ENCODE results near the gene HOXB9. TPM values are rescaled to one million over a fixed set of nuclear protein-coding genes. Genes with fewer than 3 reads are reported as not detected.

HOXB9 gene
- polyA plus RNA-seq, 1 donor from 2014 or later = not detected

DNA sequence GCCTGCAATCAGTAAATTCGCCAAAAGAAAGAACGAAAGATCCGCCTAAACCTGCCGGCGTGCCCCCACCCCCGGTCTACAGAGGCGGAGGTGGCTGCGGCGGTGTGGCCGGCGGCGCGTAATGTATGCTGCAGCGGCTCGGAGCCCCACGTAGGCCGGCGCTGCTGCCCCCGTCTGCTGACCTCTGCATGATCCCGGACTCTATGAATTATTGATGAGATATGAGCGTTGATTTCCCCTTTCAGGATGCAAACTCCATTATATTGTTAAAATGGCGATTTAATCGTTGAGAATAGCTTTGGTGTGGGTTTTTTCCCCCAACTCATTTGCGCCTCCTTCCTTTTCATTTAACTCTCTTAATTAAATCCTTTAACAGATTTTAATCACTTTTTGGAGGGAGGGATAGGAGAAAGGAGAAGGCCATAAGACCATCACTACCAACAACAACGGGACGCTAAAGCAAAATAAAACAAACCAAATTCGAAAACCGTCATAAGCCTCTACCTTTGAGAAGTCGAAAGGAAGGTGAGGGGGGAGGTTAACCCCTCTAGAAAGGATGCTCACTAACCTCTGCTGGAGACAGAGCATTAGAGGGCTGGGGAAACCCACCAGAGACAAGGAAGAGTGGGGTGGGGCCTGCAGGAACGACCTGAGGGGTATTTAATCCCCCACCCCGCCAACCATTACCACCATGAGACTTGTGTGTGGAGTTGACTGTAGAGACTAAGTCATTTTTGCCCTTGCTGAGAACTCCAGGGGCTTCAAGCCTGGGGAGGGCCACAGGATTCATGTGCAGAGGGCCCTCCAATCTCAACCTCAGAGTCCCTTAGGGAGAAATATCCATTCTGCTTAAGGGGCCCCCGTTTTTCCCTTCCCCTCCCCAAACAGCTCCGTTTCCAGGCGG, 39.6 kb downstream of the HOXB9 start:
- H3K9me3 Mint-ChIP-seq = no peaks in the 10 kb centered on the region
- H3K4me1 Mint-ChIP-seq = peaks cover 20 to 36% (median 21%) of the 10 kb centered on the region in 3 donors
- no peaks in the 10 kb centered on the region for H3K36me3 Mint-ChIP-seq
- peak overlapping the region; percentile 70 to 93 (median 85) for H3K4me3 Mint-ChIP-seq
- peaks cover 86% of the 10 kb centered on the region for H3K27me3 Mint-ChIP-seq
- H3K27ac Mint-ChIP-seq = peak overlapping the region; percentile 9 to 93 (median 91)

- Mint-ChIP-seq H3K4me3 (peak overlapping the region in 3 of 4 donors; percentile 1 to 93 (median 2)), H3K9me3 (no peaks in the 10 kb centered on the region), H3K27ac (peak overlapping the region in 1 of 3 donors; percentile 92), H3K36me3 (no peaks in the 10 kb centered on the region), H3K4me1 (peaks cover 22 to 54% (median 22%) of the 10 kb centered on the region in 3 donors), H3K27me3 (peaks cover 84% of the 10 kb centered on the region)
Observed at GRCh38 chr17:48584223-48584741, 41.9 kb downstream of the HOXB9 start.

- peak overlapping the region in 3 of 4 donors; percentile 1 to 93 (median 2) for H3K4me3 Mint-ChIP-seq
- H3K9me3 Mint-ChIP-seq = no peaks in the 10 kb centered on the region
- peaks cover 86% of the 10 kb centered on the region for H3K27me3 Mint-ChIP-seq
- peak overlapping the region in 1 of 3 donors; percentile 92 for H3K27ac Mint-ChIP-seq
- H3K36me3 Mint-ChIP-seq = no peaks in the 10 kb centered on the region
- H3K4me1 Mint-ChIP-seq = peaks cover 26 to 59% (median 28%) of the 10 kb centered on the region in 3 donors
Observed at GRCh38 chr17:48583708-48584222, 42.4 kb downstream of the HOXB9 start.

GRCh38 chr17:48582750-48583069, 43.4 kb downstream of the HOXB9 start:
- Mint-ChIP-seq H3K4me1 (peaks cover 28 to 61% (median 30%) of the 10 kb centered on the region in 3 donors), H3K36me3 (no peaks in the 10 kb centered on the region), H3K27me3 (peaks cover 79% of the 10 kb centered on the region), H3K27ac (peak overlapping the region in 2 of 3 donors; percentile 87 to 92), H3K9me3 (no peaks in the 10 kb centered on the region), H3K4me3 (peak overlapping the region in 3 of 4 donors; percentile 51 to 93 (median 67))

DNA sequence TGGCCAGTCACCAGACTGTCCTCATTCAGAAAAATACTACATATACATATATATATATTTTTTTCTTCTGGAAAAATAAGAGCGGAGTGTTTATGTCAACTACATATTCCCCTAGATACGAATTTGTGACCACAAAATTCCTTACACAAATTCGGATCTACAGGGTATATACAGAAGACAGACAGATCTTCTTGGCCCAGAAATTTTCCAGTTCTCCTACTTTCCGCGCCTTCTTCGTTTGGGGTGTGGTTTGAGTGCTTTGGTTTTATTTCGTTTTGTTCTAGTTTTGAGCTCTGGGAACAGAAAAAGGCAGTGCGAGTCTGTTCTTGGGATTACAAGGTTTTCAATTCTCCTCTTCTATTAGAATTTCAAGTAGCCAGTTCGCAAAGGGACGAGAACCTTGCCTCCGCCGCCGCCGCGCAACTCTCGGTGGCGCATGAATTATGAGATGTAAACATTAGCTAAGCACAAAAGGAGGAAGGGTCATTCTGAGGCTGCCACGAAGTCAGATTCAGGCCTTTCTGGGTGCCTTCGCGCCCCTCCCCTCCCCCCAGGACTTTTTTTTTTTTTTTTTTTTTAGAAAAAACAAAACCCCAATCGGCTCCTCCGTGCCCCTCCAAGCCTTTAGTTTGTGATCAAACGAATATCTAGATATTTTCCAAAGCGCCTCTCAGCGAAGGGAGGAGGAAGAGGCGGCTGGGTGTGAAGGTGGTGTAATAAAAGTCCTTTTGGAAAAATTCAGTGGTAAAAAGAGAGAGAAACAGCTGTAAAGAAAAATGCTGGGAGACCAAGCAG, 46.2 kb downstream of the HOXB9 start:
- Mint-ChIP-seq H3K36me3 (no peaks in the 10 kb centered on the region), H3K27ac (peak overlapping the region; percentile 86 to 92 (median 89)), H3K9me3 (no peaks in the 10 kb centered on the region), H3K27me3 (peaks cover 63% of the 10 kb centered on the region), H3K4me3 (peak overlapping the region; percentile 68 to 93 (median 78)), H3K4me1 (peaks cover 19 to 43% (median 26%) of the 10 kb centered on the region in 3 donors)

DNA sequence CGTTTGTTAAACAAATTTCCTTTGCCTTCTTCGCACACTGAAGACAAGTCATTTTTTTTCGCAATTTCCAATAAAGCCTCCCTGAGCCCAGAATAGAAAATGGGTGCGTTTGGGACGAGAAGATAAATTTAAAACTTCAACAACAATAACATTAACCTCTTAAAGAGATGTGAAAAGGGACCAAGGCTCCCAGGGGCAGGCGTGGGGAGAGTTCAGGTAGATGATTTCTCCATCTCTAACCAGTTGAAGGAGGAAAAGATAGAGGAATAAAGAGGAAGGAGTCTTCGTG, 46.7 kb downstream of the HOXB9 start:
- Mint-ChIP-seq H3K9me3 (no peaks in the 10 kb centered on the region), H3K27ac (peak overlapping the region; percentile 83 to 92 (median 86)), H3K36me3 (no peaks in the 10 kb centered on the region), H3K4me3 (peak overlapping the region in 3 of 4 donors; percentile 86 to 96 (median 93)), H3K27me3 (peaks cover 61% of the 10 kb centered on the region), H3K4me1 (peaks cover 19 to 42% (median 26%) of the 10 kb centered on the region in 3 donors)

DNA sequence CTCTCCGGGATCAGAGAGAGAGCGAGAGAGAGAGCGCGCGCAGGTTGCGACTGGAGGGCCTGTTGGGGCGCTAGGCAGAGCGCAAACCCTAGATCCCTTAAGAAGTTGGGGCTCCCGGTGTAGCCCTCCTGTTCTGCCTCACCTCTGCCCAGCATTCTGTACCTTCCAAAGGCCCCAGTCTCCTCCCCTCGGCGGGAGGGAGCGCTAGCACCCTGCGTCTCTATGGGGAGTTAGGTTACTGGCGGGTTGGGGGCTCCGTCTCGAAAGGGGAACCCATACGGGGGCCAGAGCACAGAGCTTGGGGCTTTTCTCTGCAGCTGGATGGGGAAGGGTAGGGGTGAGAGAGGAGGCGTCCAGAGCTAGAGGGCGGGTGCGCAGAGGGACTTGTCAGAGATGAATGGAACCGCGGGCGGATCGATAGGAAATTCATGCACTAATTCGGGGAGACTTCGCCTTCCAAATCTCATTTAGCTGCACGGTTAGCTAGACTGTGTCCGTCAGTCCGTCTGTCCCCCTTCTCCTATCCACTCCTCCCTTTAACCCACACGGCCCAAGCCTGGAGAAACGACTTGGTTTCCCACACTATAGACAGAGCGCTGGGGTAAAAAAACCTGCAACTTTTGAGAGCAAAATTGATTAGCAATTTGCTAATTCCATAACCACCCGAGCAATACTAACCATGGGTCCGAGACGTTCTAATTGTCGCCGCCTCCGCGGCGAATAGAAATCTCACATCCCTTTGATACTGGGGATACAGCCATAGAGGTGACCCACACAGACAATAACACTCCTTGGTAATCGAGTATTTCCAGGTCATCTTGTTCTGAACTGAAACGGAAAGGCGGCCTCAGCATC, 47.3 kb downstream of the HOXB9 start:
- Mint-ChIP-seq H3K4me3 (peak overlapping the region; percentile 86 to 99 (median 94)), H3K27ac (peak overlapping the region; percentile 83 to 93 (median 92)), H3K4me1 (peaks cover 19 to 39% (median 26%) of the 10 kb centered on the region in 3 donors), H3K9me3 (no peaks in the 10 kb centered on the region), H3K36me3 (no peaks in the 10 kb centered on the region), H3K27me3 (peaks cover 55% of the 10 kb centered on the region)

- Mint-ChIP-seq H3K4me3 (peak within 1 kb of the TSS; percentile 86 to 99 (median 94)), H3K9me3 (no peaks in the 10 kb centered on the region), H3K36me3 (no peaks in the 10 kb centered on the region), H3K4me1 (peaks cover 19 to 36% (median 26%) of the 10 kb centered on the region in 3 donors), H3K27me3 (peaks cover 51% of the 10 kb centered on the region), H3K27ac (peak within 1 kb of the TSS; percentile 83 to 93 (median 92))
Observed at GRCh38 chr17:48577946-48578615, 48.1 kb downstream of the HOXB9 start, which contains the start of gene HOXB4. TSS of gene HOXB4 (minus strand) at chr17:48578350. CDS start at chr17:48578319, 31 bp downstream.

DNA sequence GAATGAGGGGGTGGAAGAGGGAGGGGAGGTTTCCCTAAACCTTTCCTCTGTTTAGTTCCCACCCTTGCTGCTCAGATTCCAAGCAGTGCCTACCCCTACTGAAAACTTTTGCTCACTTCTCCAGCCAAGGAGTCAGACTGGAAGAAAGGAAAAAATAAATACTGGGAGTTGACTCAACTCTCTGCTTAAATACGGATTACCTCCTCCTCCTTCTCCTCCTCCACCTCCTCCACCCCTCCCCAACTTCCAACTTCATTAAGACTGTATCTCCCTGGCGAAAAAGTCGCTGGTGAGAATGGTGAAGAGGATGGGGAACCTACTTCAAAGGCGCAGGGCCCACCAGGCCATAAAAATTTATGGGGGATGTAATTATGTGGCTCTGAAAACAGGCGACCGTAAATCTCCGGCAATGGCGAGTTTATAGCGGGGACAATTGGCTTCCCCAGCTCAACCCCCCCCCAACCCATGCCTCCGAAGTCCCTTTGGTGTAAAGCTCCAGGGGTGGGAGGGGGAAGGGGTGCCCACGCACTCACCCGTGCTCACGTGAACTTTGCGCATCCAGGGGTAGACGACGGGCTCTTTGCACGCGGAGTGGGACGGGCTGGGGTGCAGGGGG, 48.7 kb downstream of the HOXB9 start:
- H3K4me3 Mint-ChIP-seq = peak overlapping the region; percentile 77 to 90 (median 88)
- no peaks in the 10 kb centered on the region for H3K36me3 Mint-ChIP-seq
- peaks cover 46% of the 10 kb centered on the region for H3K27me3 Mint-ChIP-seq
- peaks cover 17 to 33% (median 24%) of the 10 kb centered on the region in 3 donors for H3K4me1 Mint-ChIP-seq
- peak overlapping the region in 1 of 3 donors; percentile 87 for H3K27ac Mint-ChIP-seq
- H3K9me3 Mint-ChIP-seq = no peaks in the 10 kb centered on the region

DNA sequence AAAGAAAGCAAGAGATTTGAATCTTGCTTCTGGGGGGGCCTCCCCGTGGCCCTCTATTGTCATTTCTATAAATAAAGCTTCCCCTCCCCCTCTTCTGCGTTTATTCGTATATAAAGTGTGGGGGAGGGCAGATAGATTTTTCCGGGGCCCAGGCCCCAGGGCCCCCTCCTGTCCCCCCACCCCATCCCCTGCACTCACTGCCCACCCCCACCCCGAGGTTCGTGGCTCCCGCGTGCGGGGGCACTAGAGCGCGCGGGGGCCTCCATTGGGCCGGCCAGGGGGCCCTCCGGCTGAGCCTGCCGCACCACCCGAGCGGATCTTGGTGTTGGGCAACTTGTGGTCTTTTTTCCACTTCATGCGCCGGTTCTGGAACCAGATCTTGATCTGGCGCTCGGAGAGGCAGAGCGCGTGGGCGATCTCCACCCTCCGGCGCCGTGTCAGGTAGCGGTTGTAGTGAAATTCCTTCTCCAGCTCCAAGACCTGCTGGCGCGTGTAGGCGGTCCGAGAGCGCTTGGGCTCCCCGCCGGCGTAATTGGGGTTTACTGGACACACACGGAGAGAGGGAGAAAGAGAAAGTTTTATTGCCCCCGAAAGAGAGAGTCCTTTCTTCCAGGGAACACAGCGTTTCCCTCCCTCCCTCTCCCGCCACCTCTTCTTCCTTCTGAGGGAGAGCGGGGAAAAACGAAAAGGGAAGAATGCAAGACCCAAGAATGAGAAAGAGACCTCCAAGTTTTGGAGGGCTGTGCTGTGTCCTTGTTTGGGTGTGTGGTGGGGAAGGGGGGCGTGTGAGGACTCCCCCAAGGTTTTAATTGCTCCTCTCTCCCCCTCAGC, 49.5 kb downstream of the HOXB9 start:
- H3K36me3 Mint-ChIP-seq = no peaks in the 10 kb centered on the region
- peaks cover 15 to 29% (median 22%) of the 10 kb centered on the region in 3 donors for H3K4me1 Mint-ChIP-seq
- no peaks in the 10 kb centered on the region for H3K9me3 Mint-ChIP-seq
- H3K4me3 Mint-ChIP-seq = peak overlapping the region; percentile 77 to 90 (median 88)
- H3K27ac Mint-ChIP-seq = peak overlapping the region in 1 of 3 donors; percentile 87
- peaks cover 39% of the 10 kb centered on the region for H3K27me3 Mint-ChIP-seq

- H3K27me3 Mint-ChIP-seq = peaks cover 32% of the 10 kb centered on the region
- H3K4me1 Mint-ChIP-seq = peaks cover 15 to 22% (median 22%) of the 10 kb centered on the region in 3 donors
- H3K27ac Mint-ChIP-seq = peak overlapping the region in 1 of 3 donors; percentile 29
- peak overlapping the region in 3 of 4 donors; percentile 53 to 76 (median 61) for H3K4me3 Mint-ChIP-seq
- no peaks in the 10 kb centered on the region for H3K9me3 Mint-ChIP-seq
- no peaks in the 10 kb centered on the region for H3K36me3 Mint-ChIP-seq
Observed at GRCh38 chr17:48575673-48576478, 50.3 kb downstream of the HOXB9 start.
